ENCODE data around the gene PDIK1L.

The PDIK1L gene

DNA sequence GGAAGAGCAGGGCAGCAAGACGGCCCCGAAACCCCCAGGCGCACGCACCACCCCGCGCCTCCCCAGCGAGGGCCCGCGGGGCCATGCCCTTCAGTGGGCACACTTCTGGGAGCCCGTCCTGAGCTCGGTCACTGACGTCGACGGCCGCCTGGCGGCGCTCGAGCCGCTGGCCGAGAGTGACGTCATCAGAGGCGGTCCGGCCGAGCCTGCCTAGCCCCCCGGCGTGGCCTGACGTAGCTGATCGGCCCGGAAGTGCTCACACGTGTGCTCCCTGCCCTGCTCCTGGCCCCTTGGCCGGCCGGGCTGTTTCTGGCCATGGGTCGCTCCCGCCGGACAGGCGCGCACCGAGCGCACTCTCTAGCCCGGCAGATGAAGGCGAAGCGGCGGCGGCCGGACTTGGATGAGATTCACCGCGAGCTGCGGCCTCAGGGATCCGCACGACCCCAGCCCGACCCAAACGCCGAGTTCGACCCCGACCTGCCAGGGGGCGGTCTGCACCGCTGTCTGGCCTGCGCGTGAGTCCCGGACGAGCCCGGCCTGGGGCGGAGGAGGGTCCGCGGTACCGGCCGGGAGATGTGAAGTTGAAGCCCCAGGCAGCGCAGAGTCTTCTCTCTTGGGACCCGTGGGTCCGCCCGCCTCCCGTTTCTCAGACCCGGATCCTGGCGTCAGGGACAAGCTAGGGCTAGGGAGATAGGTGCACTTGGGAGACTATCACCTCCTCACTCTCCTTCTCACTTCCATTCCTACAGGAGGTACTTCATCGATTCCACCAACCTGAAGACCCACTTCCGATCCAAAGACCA is 58.2 kb downstream of the PDIK1L start, which contains the start of gene ZNF593:
TSS of gene ZNF593 (plus strand) at position 240 of the 803 bp plus-strand sequence. CDS start at position 316, 76 bp downstream.
- DNase-seq (ENCODE audit: low spot score), result peak; percentile 100
- TF ChIP-seq, protein P1, sequence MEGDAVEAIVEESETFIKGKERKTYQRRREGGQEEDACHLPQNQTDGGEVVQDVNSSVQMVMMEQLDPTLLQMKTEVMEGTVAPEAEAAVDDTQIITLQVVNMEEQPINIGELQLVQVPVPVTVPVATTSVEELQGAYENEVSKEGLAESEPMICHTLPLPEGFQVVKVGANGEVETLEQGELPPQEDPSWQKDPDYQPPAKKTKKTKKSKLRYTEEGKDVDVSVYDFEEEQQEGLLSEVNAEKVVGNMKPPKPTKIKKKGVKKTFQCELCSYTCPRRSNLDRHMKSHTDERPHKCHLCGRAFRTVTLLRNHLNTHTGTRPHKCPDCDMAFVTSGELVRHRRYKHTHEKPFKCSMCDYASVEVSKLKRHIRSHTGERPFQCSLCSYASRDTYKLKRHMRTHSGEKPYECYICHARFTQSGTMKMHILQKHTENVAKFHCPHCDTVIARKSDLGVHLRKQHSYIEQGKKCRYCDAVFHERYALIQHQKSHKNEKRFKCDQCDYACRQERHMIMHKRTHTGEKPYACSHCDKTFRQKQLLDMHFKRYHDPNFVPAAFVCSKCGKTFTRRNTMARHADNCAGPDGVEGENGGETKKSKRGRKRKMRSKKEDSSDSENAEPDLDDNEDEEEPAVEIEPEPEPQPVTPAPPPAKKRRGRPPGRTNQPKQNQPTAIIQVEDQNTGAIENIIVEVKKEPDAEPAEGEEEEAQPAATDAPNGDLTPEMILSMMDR (IDR thresholded peaks at IDR 0.05; ENCODE audit: extremely low read depth, insufficient read depth, missing control alignments), result peak; percentile 97
- in situ Hi-C loops (cut with MboI; ENCODE audit: low pct_unique_long_range_greater_than_20kb, low sequenced_read_pairs, unreplicated experiment), result no loop called here

DNA sequence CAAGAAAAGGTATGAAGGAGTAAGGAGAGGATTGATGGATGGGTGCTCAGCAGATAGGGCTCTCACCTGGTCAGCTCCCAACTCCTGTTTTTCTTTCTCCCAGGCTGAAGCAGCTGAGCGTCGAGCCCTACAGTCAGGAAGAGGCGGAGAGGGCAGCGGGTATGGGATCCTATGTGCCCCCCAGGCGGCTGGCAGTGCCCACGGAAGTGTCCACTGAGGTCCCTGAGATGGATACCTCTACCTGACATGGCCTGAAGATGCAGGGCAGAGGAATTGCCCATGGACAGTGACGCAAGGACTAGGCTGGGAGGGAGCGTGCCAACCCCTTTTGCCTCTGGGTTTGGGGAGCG is 58.8 kb downstream of the PDIK1L start:
- DNase-seq (ENCODE audit: low spot score), result no peak
- in situ Hi-C loops (cut with MboI; ENCODE audit: low pct_unique_long_range_greater_than_20kb, low sequenced_read_pairs, unreplicated experiment), result no loop called here
- TF ChIP-seq, protein P1 (IDR thresholded peaks at IDR 0.05; ENCODE audit: extremely low read depth, insufficient read depth, missing control alignments), result no peak

DNA sequence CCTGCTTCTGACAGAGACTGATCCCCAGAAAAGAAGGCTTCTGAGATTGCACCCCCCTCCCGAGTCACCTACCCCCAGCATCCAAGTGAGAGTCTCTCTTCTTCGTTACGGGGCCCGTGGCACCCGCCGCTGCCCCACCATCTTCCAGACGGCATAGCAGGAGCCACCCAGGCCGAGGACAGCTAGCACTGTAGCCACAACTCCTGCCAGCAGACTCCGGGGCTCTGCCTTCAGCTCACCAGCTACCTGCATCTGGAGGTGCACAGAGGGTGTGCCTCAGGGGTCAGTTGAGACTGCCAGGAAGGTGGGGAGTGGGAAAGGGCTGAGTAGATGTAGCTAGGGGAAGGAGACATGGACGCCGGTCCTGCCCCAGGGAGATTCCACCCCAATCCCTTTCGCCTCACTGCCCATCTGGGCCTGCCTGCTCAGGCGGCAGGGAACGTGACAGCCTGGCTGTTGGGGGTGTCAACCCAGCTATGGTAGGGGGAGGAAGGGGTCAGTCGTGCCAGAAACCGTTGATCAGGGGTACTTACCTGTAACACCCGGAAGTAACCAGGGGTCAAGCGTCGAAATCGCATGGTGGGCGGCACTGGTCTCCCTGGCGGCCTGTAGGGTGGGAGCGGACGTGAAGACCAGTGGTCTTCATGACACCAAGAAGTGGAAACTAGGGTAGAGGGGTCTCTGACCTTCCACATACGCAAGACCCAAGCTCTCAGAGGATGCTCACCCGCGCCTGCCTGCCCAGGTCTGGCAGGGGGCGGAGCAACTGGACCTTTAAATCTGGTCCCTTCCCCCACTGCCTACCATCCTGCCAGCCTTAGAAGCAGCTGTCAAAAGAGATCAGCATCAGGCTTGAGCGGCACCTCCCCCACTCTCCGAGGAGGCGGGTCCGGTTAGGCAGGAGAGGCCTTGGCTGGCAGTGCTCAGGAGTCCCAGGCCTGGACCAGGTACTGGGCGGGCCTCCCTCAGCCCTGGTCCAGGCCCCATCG is 59.8 kb downstream of the PDIK1L start, which contains the start of gene ZNF593OS:
TSS of gene ZNF593OS (minus strand) at position 749 of the 989 bp plus-strand sequence. CDS start at position 578, 171 bp downstream.
- TF ChIP-seq, protein P1 (IDR thresholded peaks at IDR 0.05; ENCODE audit: extremely low read depth, insufficient read depth, missing control alignments), result no peak
- in situ Hi-C loops (cut with MboI; ENCODE audit: low pct_unique_long_range_greater_than_20kb, low sequenced_read_pairs, unreplicated experiment), result no loop called here
- DNase-seq (ENCODE audit: low spot score), result no peak
